Left forelimb (tissue), 1 donor: ENCODE results near the gene FAAP100.

Experiments
- DNase-seq: peaks from one replicate; pipeline ENCODE4 v3.0.0-alpha.2; 2018; ENCODE audit warnings: low spot score

Gene FAAP100

DNA sequence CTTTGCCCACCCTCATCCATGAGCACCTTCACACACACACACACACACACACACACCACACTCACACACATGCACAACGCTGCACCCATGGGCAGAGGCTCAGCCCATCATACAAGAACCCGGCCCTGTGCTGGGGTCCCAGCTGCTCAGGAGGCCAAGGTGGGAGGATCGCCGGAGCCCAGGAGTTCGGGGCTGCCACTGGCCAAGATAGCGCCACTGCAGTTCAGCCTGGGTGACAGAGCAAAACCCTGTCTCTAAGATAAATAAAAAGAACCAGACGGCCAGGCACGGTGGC, 27.3 kb downstream of the FAAP100 start:
- DNase-seq, result no peak

DNA sequence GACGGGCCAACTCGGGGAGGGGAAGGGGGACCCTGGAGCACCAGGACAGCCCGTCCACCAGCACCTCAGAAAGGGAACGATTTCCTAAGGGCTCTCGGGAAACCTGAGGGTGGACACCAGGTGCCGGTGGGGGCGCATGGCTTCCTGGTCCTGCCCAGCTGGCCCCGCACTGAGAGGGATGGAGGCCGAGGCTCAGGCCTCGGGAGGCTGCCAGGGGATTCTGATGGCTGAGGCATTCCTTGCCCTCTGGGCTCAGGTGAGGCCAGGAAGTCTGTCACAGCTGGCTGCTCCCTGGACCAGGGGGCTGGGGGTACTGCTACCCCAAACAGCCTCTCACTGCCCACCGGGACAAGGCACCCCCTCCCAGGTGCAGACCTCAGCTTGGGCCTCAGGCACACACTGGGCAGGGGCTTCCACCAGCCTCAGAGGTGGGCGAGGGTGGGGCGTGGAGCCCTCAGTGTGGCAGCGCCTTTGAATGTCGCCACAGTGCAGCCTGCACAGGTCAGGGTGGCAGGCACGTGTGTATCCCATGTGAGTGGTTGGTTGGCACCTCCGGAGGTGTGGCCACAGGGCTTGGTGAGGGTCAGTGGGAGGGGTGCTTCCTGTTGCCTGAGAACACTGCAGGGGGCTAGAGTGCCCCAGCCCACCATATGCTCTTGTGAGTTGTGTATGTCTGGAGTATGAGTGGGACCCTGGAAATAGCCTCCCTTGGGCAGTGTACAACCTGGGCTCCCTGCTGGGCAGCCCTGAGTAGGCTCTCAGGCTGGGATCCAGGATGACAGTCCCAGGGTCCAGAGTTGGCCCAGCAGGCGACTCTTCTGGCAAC, 27.9 kb downstream of the FAAP100 start:
- no peak for DNase-seq

DNA sequence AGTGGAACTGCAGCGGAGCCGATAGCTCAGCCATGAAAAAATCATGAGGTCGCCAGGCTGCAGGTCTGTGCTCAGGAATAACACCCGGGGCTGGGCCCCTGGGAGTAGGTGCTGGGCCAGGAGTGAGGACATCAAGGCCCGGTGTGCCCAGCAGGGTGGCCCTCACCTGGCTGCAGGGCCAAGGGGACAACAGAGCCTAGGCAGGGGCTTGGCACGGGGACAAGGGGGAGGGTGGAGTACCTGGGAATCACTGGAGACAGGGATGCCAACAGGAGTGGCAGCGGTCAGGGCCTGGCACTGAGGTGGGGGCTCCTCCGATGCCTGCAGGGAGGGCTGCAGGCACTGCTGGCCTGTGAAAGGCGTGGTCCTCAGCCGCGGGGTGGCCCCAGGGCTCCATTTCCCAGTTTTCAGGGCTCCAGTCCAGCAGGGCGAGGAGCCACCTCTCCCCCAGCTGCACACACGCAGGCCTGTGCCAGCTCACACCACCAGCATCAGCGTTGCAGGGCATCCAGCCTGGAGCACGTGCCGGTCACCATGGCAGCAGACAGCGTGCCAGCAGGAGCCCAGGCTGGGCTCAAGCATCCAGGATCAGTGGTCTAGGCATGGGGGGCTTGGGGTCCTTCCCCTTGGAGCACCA, 28.6 kb downstream of the FAAP100 start:
- no peak for DNase-seq

DNA sequence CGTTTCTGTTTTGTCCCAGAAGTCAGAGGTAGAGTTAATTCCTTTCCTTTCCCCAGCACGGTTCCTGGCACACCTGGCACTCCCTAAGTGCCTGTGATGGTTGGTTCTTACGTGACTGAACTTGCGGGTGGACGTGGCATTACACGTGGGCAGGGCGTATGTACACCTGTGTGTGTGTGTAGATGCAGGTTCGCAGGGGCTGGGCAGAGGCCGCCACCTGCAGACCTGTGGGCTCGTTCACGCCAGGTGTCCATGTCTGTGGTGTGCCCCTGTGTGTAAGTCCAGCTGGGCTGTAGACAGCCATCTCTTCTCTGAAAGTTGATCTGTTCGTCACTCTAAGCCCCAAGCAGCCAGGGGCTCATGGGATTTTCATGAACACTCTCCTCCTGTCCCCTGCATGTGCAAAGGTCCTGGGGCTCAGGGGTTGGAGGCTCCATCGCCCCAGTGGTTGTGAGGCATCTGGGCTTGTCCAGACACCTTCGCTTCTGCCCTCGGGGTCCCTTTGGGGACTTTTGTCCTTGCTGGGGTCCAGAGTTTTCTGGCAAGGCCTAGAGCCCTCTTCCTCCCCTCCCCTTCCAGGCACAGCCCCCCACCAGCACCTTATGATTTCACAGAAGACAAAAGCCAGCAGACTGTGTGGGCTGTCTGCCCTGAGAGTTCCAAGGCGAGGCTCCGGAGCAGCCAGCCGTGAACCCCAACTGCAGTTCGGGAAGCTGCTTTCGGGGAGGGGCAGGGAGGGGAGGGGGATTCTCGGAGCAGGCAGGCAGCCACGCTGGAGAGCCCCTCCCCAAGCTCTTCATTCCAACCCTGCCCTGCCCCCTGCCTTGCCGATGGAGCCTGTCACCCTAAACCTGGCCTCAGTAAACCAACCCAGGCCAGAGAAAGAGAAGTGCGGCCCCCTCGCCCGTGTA, 29.4 kb downstream of the FAAP100 start:
- DNase-seq, result no peak

DNA sequence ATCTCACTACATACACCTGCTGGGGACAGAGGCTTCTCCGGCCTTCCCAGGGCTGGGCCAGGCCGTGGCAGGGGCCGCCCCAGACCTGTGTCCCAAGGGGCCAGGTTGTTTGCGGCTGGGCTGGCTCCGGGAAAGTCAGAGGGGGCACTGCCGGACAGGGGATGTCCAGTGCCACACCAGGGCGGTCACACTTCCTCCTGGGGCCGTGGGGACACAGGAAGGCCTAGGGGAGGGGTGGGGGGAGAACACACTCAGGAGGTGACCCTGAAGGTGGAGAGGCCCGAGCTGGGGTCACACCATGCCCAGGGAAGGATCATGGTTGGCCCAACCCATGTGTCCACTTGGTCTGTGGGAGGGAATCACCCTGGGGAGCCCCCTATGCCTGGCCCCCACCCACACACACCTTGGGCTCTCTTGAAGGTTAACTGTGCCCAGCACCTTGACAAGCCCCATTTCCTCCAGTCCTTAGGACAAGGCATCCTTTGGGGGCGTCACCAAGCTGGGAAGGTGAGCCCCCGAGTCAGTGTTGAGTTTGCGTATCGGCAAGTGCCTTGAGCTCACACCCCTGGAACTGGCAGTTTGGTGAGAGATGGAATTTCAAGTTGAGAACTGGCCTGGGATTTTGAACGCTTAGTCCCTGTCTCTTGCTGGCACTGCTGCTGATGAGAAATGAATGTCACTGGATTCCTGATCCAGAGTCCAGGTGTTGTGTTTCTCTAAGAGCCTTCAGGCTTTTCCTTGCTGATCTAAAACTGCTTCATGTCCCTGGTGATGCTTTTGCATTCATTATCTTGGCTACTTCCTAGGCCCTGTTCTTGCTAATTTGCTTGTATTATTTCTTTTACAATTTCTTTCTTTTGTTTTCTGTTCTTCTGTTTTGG, 31.9 kb downstream of the FAAP100 start:
- no peak for DNase-seq

DNA sequence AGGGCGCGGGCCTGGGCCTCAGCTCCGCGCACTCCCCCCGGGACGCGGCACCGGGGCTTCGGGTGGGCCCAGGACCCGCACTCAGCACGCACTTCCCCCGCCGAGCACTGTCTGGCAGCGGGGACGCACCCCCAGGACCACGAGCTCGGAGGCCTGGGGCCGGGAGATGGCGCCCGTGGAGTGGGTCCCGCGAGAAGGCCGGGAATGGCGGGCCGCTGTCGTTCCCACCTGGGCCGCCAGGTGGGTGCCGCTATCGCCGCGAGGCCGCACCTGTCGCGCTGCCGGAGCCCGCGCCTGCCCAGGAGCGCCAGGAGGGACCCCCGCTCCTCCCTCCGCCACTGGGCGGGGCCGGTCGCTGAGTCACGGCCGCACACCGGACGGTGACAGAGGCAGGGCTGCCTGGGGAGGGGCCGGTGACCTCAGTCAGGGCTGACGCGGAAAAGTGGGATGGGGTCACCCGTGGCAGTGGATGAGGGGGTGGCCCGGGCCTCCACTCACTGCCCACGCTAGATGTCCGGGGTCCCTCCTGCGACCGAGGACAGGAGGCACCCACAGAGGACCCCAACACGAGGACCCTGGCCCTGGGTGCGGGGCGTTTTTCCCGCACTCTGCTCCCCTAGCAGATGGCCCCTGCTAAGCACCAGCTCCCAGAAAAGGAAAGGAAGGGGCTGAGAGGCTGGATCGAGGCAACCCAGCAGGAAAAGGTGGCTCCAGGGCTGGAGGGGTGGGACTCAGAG, 32.7 kb downstream of the FAAP100 start:
- no peak for DNase-seq

DNA sequence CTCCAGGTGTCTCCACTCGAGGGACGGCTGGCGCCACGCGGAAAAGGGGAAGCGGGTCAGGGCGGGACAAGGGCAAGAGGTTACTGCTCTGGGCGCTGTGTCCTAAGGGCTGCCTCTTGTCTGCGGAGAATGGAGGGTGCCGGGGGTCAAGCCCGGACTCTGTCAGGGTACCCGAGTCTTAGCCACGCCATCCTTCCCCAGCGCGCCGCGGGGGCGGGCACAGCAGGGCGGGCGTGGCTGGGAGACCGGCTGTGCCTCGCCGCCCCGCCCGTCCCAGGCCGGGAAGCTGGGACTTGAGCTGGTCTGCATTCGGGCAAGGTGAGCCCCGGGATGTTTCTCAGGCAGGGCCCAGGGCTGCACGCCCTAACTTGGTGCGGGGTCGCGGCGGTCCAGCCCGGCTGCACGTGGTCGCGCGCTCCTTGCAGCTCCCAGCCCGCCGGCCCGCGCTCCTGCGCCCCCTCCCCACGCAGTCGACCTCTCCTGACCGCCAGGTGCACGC, 33.3 kb downstream of the FAAP100 start:
- no peak for DNase-seq

DNA sequence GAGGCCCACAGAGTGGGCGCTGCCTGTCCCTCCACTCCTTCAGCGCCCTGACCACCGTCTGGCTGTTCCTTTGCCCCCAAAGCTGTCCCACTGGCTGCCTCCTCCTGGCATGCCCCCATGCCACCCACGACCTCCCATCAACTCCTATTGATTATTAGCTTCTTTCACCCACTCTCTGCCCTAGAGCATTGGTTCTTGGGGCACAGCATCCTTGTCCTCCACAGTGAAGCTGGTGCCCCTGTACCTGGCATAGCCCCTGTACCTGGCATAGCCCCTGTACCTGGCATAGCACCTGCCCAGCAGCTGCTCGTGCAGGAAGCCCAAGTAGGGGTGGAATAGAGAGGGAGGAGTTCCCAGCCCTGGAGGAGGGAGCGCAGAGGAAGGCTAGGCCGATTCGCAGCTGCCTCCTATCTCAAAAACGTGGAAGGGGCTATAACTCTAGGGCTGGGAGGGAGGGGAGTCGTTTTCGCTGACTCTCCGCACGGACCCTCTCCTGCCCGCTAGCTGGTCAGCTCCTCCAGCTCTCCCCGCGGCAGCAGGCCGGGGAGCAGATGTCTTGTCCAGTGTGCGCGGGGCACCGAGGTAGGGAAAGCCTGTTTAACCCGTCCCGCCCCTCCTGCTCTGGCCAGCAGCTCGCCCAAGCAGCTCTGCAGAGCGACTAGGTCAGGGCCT, 33.9 kb downstream of the FAAP100 start:
- DNase-seq, result no peak

DNA sequence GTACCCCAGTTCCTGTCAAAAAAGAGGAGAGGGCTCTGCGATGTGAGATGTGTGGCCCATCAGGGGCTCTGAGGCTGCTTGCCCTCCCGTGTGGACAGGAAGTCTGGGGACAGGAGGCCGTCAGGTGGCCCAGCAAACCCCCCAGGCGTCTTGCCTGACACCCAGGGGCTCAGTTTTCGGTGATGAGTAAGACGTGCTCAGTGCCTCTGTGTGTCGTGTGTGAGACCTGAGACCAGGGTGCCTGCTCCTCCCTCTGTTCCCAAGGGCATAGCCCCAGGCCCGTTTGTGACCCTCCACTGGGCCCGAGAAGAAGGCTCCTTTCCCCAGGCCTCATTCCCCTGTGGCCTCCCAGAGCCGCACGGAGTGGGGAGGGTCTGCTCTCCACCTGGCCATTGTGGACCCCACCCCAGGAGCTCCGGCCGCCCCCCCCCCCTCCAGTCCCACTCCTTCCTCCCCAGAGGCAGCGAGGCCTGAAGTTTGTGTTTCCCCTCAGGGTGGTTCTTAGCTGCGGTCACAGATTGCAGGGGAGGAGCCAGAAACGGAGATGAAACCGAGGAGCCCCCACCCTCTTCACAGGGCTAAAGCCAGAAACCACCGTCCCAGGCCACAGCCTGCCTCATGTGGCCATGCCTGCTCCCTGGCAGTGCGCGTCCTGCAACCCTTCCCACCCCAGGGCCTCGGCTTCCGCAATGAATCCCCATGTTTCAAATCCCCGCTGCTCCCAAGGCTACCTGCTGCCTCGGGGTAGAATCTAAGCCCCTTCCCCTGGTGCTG, 34.6 kb downstream of the FAAP100 start:
- DNase-seq, result no peak

DNA sequence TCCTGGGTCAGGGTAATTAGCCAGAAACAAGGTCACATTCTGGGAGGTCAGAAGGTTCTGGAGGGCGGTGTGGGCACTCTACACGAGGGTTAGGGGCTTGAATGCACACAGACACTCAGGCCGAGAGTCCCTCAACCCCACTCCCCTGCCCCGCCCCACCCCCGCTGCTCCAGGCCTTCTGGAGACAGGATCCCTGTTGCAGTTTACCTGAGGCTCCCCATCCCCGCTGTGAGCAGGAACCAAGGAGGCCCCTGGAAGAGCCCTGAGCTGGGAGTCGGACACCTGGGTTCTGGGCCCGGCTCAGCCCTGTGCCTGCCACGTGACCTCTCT, 35.2 kb downstream of the FAAP100 start:
- DNase-seq, result no peak

DNA sequence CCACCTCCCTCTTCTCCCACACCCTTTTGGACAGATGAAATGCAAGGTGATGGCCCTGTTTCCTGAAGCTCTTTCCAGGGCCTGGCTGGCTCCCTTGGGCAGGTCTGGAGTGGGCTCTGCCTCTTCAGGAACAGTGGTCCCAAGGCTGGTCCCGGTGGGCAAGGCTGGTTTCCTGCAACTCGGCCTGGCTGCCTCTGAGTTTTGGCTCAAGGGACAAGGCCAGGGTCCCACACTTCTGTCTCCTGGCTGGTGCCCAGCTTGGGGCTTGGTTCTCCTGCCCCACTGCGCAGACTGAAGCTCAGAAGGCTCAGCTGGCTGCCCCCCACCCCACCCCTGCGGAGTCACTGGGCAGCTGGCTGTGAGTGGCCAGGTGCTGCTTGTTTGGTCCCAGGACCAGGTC, 35.7 kb downstream of the FAAP100 start:
- no peak for DNase-seq

DNA sequence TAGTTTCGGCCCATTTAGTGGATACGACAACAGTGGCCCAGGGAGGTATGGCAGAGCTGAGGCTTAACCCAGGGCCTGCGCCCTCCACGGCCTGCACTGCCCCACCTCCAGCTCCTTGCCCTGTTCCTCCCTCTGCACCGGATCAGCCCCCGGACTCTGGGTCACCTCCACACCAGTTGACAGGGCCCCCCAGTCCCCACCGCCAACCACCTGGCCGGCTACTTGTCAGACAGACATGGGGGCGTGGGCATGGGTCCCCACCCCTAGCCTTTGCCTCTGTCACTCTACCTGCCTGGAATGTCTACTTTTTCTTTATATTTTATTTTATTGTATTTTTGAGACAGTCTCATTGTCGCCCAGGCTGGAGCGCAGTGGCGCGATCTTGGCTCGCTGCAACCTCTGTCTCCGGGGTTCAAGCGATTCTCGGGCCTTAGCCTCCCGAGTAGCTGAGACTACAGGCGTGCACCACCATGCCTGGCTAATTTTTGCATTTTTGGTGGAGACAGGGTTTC, 36.6 kb downstream of the FAAP100 start:
- no peak for DNase-seq

DNA sequence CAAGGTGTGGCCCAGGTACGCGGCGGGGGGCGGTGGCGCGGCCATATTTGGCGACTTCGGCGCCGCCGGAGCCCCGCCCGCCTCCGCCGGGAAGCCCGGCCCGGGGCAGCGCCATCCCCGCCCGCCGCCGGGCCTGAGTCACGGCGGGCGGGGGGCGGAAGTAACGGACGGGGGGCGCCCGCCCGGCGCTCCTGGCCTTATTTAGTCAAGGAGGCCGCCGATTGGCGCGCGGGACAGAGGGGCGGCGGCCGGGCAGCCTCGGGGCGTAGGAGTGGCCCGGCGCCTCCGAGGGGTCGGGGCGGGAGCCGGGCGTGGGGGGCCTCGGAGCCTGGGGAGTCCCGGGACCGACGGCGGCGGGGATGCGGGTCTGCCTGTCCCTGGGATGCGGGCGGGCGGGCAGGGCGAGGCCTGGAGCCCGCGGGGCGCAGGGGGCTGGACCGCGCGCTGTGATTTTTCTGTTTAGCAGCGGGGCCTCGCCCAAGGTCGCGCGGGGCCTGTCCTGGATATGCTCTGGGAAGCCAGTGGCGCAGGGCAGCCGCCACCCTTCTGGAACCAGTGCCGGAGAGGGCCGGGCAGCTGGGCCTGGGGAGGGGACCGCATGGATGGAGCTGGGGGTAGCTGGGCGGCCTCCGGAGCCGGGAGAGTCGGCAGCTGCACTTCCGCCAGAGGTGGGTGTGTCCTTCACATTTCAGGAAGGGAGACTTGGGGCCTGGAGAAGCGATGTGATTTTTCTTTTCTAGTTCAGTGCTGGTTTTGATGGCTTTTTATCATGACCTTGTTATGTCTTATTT, 37.2 kb downstream of the FAAP100 start:
- peak; percentile 84 for DNase-seq

DNA sequence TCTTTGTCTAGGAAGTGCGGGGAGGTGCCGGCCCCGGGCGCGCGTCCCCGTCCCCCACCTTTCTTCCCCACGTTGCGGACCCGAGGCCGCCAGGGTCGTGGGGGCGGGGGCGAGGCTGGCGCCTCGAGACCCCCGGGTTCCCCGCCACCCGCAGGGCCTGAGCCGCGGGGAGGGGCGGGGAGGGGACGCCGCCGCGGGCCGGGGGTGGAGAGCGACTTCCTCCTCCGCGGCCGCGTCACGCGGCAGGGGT, 37.7 kb downstream of the FAAP100 start:
- no peak for DNase-seq

DNA sequence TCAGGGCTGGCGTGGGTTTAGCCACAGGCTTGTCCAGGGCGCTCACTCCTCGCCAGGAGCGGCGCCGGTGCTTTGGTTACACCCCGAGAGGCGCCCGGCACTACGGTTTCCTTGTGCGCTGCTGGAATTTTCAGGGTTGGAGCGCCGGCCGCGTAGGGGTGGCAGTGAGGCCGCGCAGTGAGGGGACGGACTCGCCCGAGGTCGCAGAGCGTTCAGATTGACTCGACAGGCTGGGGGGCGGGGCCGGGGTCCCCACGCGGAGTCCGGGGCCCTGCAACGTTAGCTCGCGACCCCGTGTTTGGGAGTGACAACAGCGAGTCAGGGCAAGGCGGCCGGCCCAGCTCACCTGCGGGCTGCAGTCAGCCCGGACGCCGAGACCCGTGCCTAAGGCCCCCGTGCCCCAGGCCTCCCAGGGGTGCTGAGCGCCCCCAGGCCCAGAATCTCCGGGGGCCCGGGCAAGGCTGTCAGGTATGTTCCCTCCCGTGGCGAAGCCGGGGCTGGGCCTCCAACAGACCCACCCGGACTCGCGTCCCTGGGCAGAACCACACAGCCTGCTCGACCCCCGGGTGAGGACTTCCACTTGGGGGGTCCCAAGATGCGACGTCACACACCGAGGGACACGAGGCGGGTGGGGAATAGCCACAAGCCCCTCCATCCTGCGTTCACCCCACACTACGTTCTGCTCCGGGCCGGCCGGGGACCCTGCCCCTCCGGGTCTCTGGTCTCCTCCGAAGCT, 38.2 kb downstream of the FAAP100 start:
- DNase-seq, result no peak

DNA sequence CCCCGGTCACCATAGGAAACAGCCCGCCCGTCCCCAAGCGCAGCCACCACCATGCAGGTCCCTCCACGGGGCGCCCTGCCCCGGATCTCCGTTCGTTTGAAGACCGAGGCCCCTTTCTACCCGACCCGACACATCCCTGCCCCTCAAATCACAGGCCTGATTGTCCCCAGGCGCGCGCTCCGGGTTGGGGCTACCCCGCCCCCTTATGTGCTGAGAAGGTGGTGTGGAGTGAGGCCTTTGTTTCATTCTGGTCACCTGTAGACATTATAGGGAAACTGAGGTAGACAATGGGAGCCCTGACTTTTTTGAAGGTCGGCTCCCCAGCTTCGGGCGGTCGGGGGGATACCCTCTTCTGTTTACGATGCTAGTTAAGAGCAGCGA, 38.8 kb downstream of the FAAP100 start:
- DNase-seq, result no peak

DNA sequence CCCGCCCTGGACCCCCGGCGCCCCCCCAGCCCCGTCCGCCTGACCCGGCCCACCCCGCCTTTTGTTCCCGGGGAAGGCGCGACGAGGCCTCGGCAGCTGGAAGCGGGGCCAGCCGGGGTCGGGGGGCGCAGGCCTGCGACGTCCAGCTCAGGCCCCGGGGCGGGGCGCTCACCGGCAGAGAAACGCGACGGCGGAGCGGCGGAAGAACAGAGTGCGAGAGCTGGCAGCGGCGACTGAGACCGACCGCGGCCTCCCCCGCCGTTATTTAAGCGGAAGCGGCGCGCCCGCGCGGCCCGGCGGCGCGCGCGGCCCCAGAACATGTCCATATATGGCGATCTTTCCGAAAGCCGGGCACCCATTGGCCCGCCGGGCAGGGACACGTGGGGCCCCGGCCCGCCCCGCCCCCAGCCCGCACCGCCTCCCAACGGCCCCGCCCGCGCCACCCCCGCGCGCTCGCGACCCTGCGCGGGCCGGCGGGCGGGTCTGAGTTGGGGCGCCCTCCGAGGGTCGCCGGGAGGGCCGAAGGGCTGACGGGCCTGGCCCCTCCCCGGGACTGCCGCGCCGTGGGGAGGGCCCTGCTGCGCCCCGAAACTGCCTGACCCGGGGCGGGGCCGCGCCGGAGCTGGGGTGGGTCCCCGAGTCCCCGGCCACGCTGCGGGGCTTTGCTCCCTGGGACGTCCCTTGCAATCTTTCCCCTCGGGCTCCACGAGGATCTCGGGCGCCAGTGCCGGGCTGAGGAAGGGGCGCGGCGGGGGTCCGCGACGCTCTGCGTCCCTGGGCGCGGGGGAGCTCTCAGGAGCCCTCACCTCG, 39.4 kb downstream of the FAAP100 start, which contains the start of gene ACTG1:
ACTG1 (minus strand) TSS at position 238 of the 810 bp plus-strand sequence. CDS start 445 bp downstream, outside the sequence.
- peak; percentile 98 for DNase-seq
